ENCODE results near the gene TTC17. TPM values are rescaled to one million over a fixed set of nuclear protein-coding genes. Genes with fewer than 3 reads are reported as not detected.

TTC17 gene
- total and polyA plus RNA-seq, 2 of the 8 experiments (the other 6 are each of a cell fraction or from before 2014, with no cell fraction given) = 65.1 to 80.1 TPM

- TF ChIP-seq CREB1 (IDR thresholded peaks at IDR 0.05) (no peak), KDM5A (IDR thresholded peaks at IDR 0.05; ENCODE audit: low read length) (no peak), BRCA1 (IDR thresholded peaks at IDR 0.05; ENCODE audit: low read depth, low read length) (no peak)
- TF ChIP-seq, protein P1, sequence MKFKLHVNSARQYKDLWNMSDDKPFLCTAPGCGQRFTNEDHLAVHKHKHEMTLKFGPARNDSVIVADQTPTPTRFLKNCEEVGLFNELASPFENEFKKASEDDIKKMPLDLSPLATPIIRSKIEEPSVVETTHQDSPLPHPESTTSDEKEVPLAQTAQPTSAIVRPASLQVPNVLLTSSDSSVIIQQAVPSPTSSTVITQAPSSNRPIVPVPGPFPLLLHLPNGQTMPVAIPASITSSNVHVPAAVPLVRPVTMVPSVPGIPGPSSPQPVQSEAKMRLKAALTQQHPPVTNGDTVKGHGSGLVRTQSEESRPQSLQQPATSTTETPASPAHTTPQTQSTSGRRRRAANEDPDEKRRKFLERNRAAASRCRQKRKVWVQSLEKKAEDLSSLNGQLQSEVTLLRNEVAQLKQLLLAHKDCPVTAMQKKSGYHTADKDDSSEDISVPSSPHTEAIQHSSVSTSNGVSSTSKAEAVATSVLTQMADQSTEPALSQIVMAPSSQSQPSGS (IDR thresholded peaks at IDR 0.05; ENCODE audit: low read length) = no peak
Measured at GRCh38 chr11:43541993-43542392, 183.3 kb downstream of the TTC17 start (continued).

Data from H1 (cell line).